GM18909 (cell line): Measurements from ENCODE around the gene RSBN1L.
"Not testable (repeated sequence)": the region's sequence is repeated elsewhere in the genome, so short reads cannot be mapped to it uniquely, and the experiment has no call there.

Experiments
- ATAC-seq: cut with Tn5 transposase; IDR thresholded peaks from one replicate; pipeline ENCODE4 v1.9.1; 2021; ENCODE audit warnings: mild to moderate bottlenecking; ENCODE audit not compliant: unreplicated experiment, poor library complexity

The RSBN1L gene

GRCh38 chr7:77687100-77687746 is 9.0 kb upstream of the RSBN1L start:
- no peak for ATAC-seq

DNA sequence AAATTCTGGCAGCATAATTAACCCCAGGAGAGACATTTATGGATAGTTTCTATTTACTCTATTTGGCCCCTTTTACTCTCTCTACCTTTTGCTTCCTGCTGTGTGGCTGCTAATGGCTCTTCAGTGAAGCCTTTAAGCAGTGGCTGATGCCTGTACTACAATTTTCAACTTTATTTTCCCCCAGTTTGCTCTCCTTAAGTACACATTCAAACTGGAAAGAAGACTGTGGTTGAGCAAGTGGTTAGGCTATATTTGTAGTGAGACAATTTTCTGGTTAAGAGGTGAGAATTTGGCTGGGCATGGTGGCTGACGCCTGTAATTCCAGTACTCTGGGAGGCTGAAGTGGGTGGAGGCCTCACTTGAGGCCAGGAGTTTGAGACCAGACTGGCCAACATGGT is 8.5 kb upstream of the RSBN1L start:
- no peak for ATAC-seq

- ATAC-seq: no peak
Observed at GRCh38 chr7:77690289-77690688, 6.0 kb upstream of the RSBN1L start.

DNA sequence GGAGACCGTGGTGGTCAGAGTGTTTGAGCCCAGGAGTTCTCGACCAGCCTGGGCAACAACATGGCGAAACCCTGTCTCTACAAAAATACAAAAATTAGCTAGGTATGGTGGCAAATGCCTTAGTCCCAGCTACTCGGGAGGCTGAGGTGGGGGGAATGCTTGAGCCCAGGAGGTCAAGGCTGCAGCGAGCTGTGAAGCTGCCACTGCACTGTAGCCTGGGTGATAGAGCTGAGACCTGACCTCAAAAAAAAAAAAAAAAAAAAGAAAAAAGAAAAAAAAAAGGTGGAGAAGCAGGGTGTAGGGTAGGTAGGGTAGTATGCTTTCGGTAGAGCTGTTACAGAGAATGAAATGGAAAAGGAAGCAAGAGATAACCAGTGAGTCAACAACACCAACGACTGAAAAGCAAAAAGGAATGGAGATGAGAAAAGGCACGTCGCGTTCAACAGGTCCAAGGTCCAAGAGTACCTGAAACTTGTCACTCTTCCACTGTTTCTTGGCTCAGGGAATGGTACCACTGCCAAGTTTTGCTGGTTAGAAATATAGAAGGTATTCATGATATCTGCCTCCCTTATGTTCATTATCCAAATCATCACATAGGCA is 4.3 kb upstream of the RSBN1L start:
- ATAC-seq: no peak

DNA sequence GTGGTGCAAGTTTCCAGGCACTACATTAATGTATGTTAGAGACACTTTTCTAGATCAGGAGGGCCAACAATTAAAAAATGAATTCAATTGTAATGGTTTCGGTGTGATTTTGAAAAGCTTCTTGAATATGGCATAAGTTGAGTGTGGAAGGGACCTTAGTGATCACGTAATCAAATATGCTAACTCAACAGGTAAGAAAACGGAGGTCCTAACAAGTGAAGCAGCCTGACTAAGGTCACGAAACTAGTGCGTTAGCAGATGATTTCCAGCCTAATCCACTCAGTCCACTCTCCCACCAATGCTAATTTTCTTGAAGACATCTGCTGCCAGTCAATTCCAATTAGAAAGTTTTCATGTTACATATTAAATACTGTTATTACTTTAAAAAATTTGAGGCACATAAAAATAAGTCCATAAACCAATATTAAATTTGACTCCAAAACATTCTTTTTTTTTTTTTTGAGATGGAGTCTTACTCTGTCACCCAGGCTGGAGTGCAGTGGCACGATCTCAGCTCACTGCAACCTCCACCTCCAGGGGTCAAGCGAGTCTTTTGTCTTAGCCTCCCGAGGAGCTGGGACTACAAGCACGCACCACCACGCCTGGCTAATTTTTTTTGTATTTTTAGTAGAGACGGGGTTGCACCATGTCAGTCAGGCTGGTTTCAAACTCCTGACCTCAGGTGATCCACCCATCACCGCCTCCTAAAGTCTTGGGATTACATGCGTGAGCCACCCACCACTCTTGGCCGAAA is 2.3 kb upstream of the RSBN1L start:
- ATAC-seq: no peak

- ATAC-seq: peak; percentile 22
Observed at GRCh38 chr7:77696643-77697534, 630 bp downstream of the RSBN1L start.

DNA sequence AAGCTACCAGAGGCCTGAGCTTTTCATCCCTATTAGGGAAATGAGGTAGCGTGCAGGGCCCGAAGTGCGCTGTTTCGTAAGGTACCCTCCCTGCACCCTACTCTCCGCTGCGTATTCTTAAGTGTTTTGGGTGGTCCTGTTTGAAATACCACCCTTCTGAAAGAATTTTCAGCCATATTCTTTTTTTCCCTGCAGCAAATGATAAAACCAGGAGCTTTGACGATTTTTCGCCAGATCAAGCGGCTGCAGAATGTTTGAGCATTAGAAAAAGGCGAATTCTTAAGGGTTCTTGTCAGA is 1.2 kb downstream of the RSBN1L start:
- ATAC-seq: no peak

- ATAC-seq: no peak
Observed at GRCh38 chr7:77698042-77698625, 1.9 kb downstream of the RSBN1L start.

GRCh38 chr7:77699056-77699455 is 2.8 kb downstream of the RSBN1L start:
- peak; percentile 40 for ATAC-seq

GRCh38 chr7:77702513-77702912 is 6.3 kb downstream of the RSBN1L start:
- no peak for ATAC-seq

DNA sequence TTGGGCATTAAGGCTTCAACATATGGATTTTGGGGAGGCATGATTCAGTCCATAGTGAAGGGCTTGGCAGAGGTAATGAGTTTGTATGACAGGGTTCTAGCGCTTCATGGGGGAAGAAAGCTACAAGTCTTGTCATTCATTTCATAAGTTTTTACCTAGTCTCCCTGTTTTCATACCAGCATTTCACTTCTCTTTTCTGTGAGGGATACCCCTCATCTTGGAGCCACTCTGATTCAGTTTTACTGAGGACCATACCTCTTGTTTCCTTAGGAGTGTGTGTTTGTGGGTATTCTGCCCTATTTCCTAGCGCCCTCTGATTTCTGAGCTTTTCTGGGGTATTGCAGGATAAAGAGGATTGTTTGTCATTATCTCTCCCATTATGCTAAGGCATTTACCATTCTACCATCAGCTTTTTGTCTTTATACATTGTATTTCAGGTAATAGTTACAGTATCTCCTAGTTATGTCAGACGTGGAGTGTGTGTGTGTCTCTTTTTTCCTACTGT is 6.8 kb downstream of the RSBN1L start:
- no peak for ATAC-seq

DNA sequence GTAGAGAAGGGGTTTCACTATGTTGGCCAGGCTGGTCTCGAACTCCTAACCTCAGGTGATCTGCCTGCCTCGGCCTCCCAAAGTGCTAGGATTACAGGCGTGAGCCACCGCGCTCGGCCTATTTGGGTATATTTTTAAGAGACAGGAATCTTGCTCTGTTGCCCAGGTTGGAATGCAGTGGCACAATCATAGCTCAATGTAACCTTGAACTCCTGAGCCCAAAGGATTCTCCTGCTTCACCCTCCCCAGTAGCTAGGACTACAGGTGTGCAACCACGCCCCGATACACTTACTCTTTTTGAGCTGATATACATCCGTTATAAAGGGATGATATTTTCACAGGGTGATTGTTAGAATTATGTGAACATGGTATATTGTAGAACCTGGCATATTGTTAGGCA is 7.4 kb downstream of the RSBN1L start:
- ATAC-seq: not testable (repeated sequence)

- no peak for ATAC-seq
Observed at GRCh38 chr7:77707504-77707992, 11.3 kb downstream of the RSBN1L start.

DNA sequence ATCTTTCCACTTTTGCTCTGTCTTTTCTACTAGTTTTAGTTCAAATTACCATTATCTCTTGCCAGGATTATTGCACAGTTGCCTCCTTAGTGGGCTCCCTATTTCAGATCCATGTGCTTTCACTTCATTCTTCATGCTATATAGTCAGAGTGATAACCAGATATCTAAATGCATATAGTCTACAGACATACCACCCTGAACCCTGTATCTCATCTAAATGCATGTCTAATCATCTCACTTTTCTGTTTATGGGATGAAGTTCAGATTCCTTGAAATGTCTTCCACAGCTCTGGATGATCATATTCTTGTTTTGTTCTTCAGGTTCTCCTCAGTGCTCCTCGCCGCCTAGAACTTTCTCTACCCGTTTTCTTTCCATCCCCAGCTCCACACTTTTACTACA is 13.8 kb downstream of the RSBN1L start:
- ATAC-seq: no peak

DNA sequence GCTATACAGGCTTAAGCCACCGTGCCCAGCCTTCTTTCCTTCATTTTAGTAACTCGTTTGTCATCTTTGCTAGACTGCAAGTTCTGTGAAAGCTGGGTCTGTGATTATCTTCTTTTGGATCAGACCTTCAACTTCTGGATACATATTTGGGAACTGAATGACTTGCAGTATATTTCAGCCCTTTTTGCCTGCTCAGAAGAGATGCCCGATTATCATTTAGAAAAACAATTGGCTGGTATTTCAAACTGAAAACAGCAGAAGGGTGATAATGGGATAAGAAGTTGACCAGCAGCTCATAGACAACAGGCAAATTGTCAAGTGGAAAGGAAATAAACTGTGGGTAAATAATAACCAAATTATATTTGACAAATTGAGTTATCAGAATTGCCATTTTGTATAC is 14.6 kb downstream of the RSBN1L start:
- ATAC-seq: no peak

GRCh38 chr7:77714195-77714594 is 17.9 kb downstream of the RSBN1L start:
- ATAC-seq: no peak

DNA sequence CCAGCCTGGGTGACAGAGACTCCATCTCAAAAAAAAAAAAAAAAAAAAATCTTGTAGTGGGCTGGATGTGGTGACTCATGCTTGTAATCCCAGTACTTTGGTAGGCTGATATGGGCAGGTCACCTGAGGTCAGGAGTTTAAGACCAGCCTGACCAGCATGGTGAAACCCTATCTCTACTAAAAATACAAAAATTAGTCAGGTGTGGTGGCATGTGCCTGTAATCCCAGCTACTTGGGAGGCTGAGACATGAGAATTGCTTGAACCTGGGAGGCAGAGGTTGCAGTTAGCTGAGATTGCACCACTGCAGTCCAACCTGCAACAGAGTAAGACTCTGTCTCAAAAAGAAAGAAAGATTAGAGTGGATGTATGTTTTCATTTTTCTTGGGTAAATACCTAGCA is 18.7 kb downstream of the RSBN1L start:
- not testable (repeated sequence) for ATAC-seq

DNA sequence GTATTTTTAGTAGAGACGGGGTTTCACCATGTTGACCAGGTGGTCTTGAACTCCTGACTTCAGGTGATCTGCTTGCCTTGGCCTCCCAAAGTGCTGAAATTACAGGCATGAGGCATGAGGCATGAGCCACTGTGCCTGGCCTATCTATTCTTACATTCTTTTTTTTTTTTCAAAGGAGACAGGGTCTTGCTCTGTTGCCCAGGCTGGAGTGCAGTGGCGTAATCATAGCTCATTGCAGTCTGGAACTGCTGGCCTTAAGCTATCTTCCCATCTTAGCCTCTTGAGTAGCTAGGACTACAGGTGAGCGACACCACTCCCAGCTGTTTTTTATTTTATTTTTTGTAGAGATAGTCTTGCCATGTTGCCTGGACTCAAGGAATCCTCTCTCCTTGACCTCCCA is 20.5 kb downstream of the RSBN1L start:
- no peak for ATAC-seq

GRCh38 chr7:77717566-77717965 is 21.3 kb downstream of the RSBN1L start:
- not testable (repeated sequence) for ATAC-seq

DNA sequence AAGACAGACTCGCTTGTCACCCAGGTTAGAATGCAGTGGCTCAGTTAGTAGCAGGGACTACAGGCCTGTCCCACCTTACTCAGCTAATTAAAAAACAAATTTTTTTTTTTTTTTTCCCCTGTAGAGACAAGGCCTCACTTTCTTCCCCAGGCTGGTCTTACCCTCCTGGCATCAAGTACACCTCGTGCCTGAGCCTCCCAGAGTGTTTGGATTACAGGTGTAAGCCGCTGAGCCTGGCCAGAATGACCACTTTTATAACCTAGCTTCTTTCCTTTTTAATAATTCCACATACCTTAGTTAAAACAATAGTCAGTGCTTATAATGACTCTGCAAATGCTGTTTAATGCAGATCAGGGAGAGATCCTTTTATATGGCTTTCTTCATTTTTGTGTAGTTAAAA is 31.3 kb downstream of the RSBN1L start:
- no peak for ATAC-seq
